Activated naive CD8-positive, alpha-beta T cell (primary cell): ENCODE results near the gene TEAD1.

Experiments
- H3K27ac Mint-ChIP-seq: one replicate; pipeline ENCODE4 v1.8.0; 2021; ENCODE audit warnings: mixed read lengths
- H3K27me3 Mint-ChIP-seq: one replicate; pipeline ENCODE4 v1.8.0; 2021; ENCODE audit warnings: mixed read lengths
- H3K36me3 Mint-ChIP-seq: one replicate; pipeline ENCODE4 v1.8.0; 2021; ENCODE audit warnings: mixed read lengths
- H3K4me1 Mint-ChIP-seq: one replicate; pipeline ENCODE4 v1.8.0; 2021; ENCODE audit warnings: low read depth, mixed read lengths
- H3K4me3 Mint-ChIP-seq: one replicate; pipeline ENCODE4 v1.8.0; 2021; ENCODE audit warnings: mild to moderate bottlenecking, mixed read lengths
- H3K9me3 Mint-ChIP-seq: one replicate; pipeline ENCODE4 v1.8.0; 2021; ENCODE audit warnings: low read depth, mixed read lengths

TEAD1 gene

GRCh38 chr11:12777208-12777874 is 103.1 kb downstream of the TEAD1 start:
- peaks cover 16% of the 10 kb centered on the region for H3K27me3 Mint-ChIP-seq
- no peaks in the 10 kb centered on the region for H3K4me1 Mint-ChIP-seq
- no peak overlapping the region for H3K4me3 Mint-ChIP-seq
- H3K27ac Mint-ChIP-seq: no peak overlapping the region
- H3K9me3 Mint-ChIP-seq: no peaks in the 10 kb centered on the region
- H3K36me3 Mint-ChIP-seq: no peaks in the 10 kb centered on the region

- Mint-ChIP-seq H3K27ac (no peak overlapping the region), H3K9me3 (no peaks in the 10 kb centered on the region), H3K4me3 (no peak overlapping the region), H3K27me3 (peaks cover 17% of the 10 kb centered on the region), H3K36me3 (no peaks in the 10 kb centered on the region), H3K4me1 (no peaks in the 10 kb centered on the region)
These were observed 104.2 kb downstream of the TEAD1 start for GRCh38 chr11:12778240-12778905.

GRCh38 chr11:12783765-12784164 is 109.5 kb downstream of the TEAD1 start:
- H3K36me3 Mint-ChIP-seq: no peaks in the 10 kb centered on the region
- no peaks in the 10 kb centered on the region for H3K4me1 Mint-ChIP-seq
- H3K27me3 Mint-ChIP-seq: peaks cover 15% of the 10 kb centered on the region
- H3K27ac Mint-ChIP-seq: no peak overlapping the region
- H3K9me3 Mint-ChIP-seq: no peaks in the 10 kb centered on the region
- no peak overlapping the region for H3K4me3 Mint-ChIP-seq

GRCh38 chr11:12784445-12784844 is 110.2 kb downstream of the TEAD1 start:
- H3K27ac Mint-ChIP-seq: no peak overlapping the region
- H3K4me1 Mint-ChIP-seq: no peaks in the 10 kb centered on the region
- H3K36me3 Mint-ChIP-seq: no peaks in the 10 kb centered on the region
- peaks cover 11% of the 10 kb centered on the region for H3K27me3 Mint-ChIP-seq
- H3K4me3 Mint-ChIP-seq: no peak overlapping the region
- H3K9me3 Mint-ChIP-seq: no peaks in the 10 kb centered on the region

GRCh38 chr11:12784987-12785386 is 110.8 kb downstream of the TEAD1 start:
- Mint-ChIP-seq H3K9me3 (no peaks in the 10 kb centered on the region), H3K4me3 (no peak overlapping the region), H3K27me3 (peaks cover 7% of the 10 kb centered on the region), H3K4me1 (no peaks in the 10 kb centered on the region), H3K27ac (no peak overlapping the region), H3K36me3 (no peaks in the 10 kb centered on the region)

GRCh38 chr11:12785901-12786300 is 111.7 kb downstream of the TEAD1 start:
- Mint-ChIP-seq H3K36me3 (no peaks in the 10 kb centered on the region), H3K27ac (no peak overlapping the region), H3K9me3 (no peaks in the 10 kb centered on the region), H3K4me1 (no peaks in the 10 kb centered on the region), H3K4me3 (no peak overlapping the region), H3K27me3 (peaks cover 7% of the 10 kb centered on the region)

- Mint-ChIP-seq H3K4me1 (no peaks in the 10 kb centered on the region), H3K9me3 (no peaks in the 10 kb centered on the region), H3K27ac (no peak overlapping the region), H3K4me3 (no peak overlapping the region), H3K36me3 (no peaks in the 10 kb centered on the region), H3K27me3 (peaks cover 7% of the 10 kb centered on the region)
These were observed 112.2 kb downstream of the TEAD1 start for GRCh38 chr11:12786450-12786849.

GRCh38 chr11:12786891-12787290 is 112.7 kb downstream of the TEAD1 start:
- Mint-ChIP-seq H3K27me3 (peaks cover 7% of the 10 kb centered on the region), H3K9me3 (no peaks in the 10 kb centered on the region), H3K4me3 (no peak overlapping the region), H3K36me3 (no peaks in the 10 kb centered on the region), H3K27ac (no peak overlapping the region), H3K4me1 (no peaks in the 10 kb centered on the region)

GRCh38 chr11:12787847-12788246 is 113.6 kb downstream of the TEAD1 start:
- Mint-ChIP-seq H3K9me3 (no peaks in the 10 kb centered on the region), H3K4me1 (no peaks in the 10 kb centered on the region), H3K36me3 (no peaks in the 10 kb centered on the region), H3K4me3 (no peak overlapping the region), H3K27me3 (peaks cover 7% of the 10 kb centered on the region), H3K27ac (no peak overlapping the region)

- no peak overlapping the region for H3K27ac Mint-ChIP-seq
- H3K4me1 Mint-ChIP-seq: no peaks in the 10 kb centered on the region
- H3K36me3 Mint-ChIP-seq: no peaks in the 10 kb centered on the region
- H3K4me3 Mint-ChIP-seq: no peak overlapping the region
- H3K27me3 Mint-ChIP-seq: peaks cover 1% of the 10 kb centered on the region
- H3K9me3 Mint-ChIP-seq: no peaks in the 10 kb centered on the region
These were observed 114.8 kb downstream of the TEAD1 start for GRCh38 chr11:12789054-12789453.

- Mint-ChIP-seq H3K27me3 (peaks cover 1% of the 10 kb centered on the region), H3K9me3 (no peaks in the 10 kb centered on the region), H3K36me3 (no peaks in the 10 kb centered on the region), H3K27ac (no peak overlapping the region), H3K4me3 (no peak overlapping the region), H3K4me1 (no peaks in the 10 kb centered on the region)
These were observed 115.5 kb downstream of the TEAD1 start for GRCh38 chr11:12789596-12790215.

- H3K4me1 Mint-ChIP-seq: no peaks in the 10 kb centered on the region
- H3K9me3 Mint-ChIP-seq: no peaks in the 10 kb centered on the region
- H3K27ac Mint-ChIP-seq: no peak overlapping the region
- H3K36me3 Mint-ChIP-seq: no peaks in the 10 kb centered on the region
- H3K27me3 Mint-ChIP-seq: peaks cover 1% of the 10 kb centered on the region
- H3K4me3 Mint-ChIP-seq: no peak overlapping the region
These were observed 116.8 kb downstream of the TEAD1 start for GRCh38 chr11:12790861-12791616.

GRCh38 chr11:12792018-12792417 is 117.8 kb downstream of the TEAD1 start:
- Mint-ChIP-seq H3K9me3 (no peaks in the 10 kb centered on the region), H3K36me3 (no peaks in the 10 kb centered on the region), H3K4me3 (no peak overlapping the region), H3K27me3 (peaks cover 1% of the 10 kb centered on the region), H3K27ac (no peak overlapping the region), H3K4me1 (no peaks in the 10 kb centered on the region)

- H3K4me1 Mint-ChIP-seq: no peaks in the 10 kb centered on the region
These were observed 118.4 kb downstream of the TEAD1 start for GRCh38 chr11:12792590-12792989.

GRCh38 chr11:12793065-12793464 is 118.8 kb downstream of the TEAD1 start:
- no peaks in the 10 kb centered on the region for H3K4me1 Mint-ChIP-seq
- H3K27ac Mint-ChIP-seq: no peak overlapping the region
- H3K9me3 Mint-ChIP-seq: no peaks in the 10 kb centered on the region
- no peaks in the 10 kb centered on the region for H3K36me3 Mint-ChIP-seq
- H3K4me3 Mint-ChIP-seq: no peak overlapping the region
- H3K27me3 Mint-ChIP-seq: peaks cover 5% of the 10 kb centered on the region

More at GRCh38 chr11:12792590-12792989, 118.4 kb downstream of the TEAD1 start:
- Mint-ChIP-seq H3K4me3 (no peak overlapping the region), H3K27me3 (peaks cover 3% of the 10 kb centered on the region), H3K27ac (no peak overlapping the region), H3K36me3 (no peaks in the 10 kb centered on the region), H3K9me3 (no peaks in the 10 kb centered on the region)
